KG1 (cell line): ENCODE measurements around the gene ANKRD34C.

Source experiments
- DNase-seq: peaks from one replicate; lab custom pipeline; 2025; lab: John Stamatoyannopoulos, UW

Gene ANKRD34C

DNA sequence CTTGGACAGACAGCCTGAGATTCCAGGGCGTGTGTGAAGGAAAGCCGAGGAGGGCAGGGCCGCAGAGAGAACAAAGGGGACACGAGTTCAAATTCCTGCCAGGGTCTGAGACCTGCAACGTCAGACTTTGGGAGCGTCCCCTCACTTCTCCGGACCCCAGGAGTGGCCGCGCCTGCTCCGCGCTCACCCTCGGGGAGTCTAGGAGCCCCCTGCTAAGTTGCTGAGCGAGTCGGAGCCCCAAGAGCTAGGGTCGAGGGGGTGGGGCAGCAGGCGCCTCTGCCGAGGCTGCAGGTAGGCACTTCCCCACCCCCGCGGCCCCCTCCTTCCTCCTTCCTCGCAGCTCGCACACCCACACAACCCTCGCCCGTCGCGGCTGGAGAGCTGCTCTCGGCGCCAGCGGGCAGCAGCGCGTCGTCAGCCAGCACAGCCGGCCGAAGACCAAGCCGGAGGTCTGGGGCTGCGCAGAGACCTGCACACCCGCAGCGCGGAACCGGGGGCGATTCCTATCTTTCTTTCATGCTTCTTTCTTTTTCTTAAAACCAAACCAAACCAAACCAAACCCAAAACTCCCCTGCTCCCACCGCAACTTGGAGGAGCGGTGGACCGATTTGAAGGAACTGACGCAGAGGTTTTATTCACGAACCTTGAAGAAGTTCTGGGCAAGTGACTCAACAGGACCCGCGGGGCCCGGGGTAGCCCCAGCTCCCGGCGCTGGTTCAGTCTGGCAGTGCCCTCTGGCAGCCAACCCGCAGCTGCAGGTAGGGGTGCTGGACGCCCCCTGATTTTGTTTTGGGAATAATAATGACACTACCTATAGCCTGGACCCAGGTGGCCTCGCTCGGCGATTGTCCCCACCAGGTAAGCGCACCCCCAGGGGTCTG is at the start of gene ANKRD34C:
TSS of gene ANKRD34C (plus strand) at position 352 of the 881 bp plus-strand sequence. CDS start 10,563 bp downstream, outside the sequence.
- DNase-seq, result no peak

DNA sequence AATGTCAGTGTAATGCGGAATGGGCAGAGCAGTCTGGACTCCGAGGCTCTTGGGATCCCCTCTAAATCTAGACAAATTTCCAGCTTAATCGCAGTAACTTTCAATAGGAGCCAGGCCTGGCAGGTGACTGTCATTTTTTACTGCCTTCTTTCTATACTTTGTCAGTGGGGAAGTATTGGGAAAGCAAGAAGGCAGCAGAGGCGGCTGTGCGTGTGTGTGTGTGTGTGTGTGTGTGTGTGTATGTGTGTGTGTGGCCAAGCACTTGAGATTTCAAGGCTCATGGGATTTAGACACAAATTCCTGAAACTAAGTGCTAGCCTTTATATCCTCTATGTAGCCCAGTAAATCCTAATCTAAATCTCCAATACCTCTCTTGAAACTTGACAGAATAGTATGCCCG is 49.3 kb upstream of the ANKRD34C start:
- no peak for DNase-seq

DNA sequence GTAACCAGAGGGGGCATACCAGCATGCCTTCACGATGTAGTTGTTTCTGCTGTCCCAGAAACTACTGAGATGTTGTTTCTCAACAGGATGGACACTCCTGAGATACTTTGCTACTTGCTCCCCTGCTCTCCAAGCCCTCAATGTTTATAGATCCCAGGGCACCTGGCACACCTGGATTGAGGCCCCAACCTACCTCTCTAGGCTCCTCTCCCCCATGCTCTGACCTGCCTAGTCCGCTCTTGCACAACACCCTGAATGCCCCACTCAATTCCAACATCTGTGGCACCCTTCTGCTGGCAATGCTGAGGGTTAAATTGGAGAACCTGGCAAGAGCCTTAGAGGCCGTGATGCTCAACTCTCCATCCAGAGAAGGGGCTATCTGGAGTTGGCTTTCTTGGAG is 42.5 kb upstream of the ANKRD34C start:
- no peak for DNase-seq

DNA sequence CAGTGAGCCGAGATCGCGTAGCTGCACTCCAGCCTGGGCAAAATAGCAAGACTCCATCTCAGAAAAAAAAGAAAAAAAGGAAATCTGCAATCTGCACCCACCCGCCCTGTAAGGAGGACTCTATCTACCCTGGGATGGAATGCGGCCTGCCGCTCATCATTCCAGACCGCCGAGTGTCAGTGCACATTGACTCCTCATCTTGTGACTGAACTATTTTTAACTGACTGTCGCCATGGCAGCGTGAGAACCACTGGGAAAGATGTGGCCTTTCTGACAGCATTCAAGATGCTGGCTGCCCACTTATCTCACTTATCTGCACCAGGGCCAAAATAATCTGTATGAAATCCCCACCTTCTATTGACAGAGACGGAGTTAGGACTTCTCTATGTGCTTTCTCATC is 38.8 kb upstream of the ANKRD34C start:
- DNase-seq, result no peak

DNA sequence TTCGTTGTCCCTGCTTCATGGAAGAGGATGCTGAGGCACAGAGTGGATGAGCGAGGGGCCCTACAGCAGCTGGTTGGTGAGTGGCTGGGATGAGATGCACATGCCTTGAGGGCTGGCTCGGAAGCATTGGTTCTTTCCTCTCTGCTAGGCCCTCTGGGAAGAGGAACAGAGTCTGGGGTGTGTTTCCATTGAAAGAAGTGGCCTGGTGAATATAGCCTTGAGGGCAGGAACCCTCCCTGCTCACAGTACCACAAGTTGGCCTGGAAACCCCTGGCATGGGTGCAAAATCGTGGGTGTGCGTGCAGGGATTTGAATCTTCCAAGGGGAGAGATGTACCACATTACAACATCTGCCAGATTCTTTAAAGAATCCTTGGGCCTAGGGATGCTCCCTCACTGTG is 37.6 kb upstream of the ANKRD34C start:
- DNase-seq, result no peak

DNA sequence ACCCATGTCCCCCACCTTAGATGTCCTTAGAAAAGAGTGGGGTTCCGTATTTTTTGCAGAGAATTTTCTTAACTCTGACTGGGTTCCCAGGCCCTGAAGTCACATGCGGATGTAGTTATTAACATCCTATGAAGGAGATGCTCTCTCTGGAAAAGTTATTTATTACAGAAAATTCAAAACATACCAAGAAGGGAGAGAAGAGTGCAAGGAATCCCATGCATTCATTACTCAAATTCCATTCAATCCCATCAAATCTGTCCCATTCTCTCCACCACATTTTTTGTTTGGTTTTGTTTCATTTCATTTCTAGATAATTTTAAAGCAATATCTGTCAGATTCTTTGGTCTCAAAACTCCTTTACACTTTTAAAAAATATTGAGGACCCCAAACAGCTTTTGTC is 34.3 kb upstream of the ANKRD34C start:
- no peak for DNase-seq

DNA sequence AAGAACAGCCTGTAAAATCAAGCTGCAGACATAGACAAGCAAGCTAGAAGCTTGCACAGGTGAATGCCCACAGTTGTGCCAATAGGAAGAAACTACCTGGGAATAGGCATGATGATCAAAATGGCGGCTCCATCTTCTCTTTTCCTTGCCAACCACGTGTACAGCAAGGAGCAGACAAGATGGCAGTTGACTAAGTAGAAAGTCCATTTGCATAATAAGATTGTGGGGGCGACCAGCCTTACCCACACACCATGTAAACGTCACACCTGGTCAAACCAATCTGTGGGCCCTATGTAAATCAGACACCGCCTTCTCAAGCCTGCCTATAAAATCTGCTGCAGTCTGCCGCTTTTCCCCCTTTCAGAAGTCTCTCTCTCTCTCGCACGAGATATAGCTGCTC is 25.1 kb upstream of the ANKRD34C start:
- DNase-seq, result no peak

DNA sequence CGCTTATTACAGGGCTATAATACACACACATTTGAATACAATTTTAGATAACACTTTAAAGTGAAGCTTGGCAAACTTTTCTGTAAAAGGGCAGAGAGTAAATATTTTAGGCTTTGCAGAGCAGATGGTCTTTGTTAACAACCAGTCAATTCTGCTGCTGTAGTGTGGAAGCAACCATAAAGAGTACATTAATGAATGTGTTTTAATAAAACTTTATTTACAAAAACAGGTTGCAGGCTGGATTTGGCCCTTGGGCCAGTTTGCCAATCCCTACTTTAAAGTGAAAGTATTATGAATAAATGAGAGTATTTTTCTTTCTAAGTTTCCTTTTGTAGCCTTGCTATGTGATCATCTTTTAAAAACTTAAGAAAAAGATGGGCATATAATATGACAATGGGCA is 20.7 kb upstream of the ANKRD34C start:
- no peak for DNase-seq

DNA sequence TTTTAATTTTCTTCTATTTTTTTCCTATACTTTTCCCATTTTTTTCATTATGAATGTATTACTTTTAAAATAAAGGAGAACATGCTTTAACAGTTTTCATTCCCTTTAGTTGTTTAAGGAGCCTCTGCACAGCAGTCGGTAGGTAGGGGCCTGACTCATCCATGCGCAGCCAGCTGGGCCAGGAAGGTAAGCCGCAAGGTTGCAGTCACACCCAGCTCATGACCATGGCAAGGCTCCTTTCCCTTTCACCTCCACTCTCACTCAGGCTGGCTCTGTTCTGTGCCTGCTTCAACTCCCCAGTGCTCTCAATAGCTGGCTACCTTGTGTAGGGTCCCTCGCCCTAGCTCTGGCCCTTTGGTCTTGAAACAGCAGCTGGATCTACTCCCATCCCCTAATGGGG is 17.4 kb upstream of the ANKRD34C start:
- DNase-seq, result no peak

DNA sequence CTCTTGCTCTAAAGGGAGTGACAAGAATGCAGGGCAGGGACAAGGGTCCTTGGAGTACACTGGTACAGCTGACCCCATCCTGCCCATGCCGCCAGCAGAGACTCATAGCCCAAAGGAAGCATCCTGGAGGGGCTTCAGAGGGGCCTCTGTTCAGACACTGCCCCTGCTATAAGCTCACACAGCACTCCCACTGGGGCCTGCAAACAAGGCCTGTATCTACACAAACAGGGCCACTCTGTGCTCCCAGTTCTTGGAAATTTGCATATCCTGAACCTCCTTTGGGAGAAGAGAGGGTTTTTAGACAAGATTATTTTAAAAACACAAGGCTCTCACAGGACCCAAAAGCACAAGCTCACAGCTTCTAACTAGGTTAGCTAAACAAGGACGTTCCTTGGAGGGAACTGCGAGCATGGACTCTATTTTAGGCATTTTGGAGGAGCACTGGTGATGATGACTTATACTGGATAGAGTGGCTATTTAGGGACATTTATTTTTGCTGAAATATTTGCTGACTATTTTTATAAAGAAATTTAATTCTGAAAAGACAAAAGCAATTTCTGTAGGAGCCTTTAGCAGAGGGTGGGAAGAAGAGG is 16.4 kb upstream of the ANKRD34C start:
- no peak for DNase-seq

DNA sequence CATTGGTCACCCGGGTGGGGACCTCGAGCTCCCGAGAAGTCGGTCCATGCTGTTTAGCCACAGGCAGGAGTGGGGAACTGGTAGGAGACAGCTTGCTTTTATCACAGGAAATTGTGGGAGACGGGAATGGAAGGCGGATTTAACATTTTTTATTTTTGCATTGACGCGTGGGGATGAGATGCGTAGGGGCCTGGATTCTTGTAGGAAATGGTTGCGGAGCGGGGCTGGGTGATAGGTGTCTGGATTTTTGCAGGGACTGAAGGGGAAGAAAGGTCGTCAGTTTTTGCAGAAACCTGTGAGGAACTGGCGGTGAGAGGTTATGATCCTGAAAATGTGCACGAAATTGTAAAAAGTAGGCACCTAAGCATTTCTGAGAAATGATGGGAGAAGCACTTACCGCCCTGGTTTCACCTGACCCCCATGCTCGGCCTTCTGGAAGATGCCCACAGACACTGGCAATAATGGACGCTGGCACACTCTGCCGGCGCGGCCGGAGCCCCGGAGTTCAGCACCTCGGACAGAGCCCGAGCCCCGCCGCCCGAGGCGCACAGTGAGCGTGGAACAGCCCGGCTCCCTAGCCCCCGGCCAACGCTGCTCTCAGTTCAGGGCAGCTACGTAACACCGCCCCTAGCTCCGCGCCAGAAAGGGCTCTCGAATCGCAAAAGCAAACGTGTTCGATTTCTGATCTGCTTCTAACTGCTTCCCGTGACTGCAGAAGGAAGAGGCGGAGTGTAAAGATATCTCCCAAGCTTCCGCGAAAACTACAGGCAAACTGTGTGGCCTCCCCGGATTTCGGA is 928 bp downstream of the ANKRD34C start:
- no peak for DNase-seq

DNA sequence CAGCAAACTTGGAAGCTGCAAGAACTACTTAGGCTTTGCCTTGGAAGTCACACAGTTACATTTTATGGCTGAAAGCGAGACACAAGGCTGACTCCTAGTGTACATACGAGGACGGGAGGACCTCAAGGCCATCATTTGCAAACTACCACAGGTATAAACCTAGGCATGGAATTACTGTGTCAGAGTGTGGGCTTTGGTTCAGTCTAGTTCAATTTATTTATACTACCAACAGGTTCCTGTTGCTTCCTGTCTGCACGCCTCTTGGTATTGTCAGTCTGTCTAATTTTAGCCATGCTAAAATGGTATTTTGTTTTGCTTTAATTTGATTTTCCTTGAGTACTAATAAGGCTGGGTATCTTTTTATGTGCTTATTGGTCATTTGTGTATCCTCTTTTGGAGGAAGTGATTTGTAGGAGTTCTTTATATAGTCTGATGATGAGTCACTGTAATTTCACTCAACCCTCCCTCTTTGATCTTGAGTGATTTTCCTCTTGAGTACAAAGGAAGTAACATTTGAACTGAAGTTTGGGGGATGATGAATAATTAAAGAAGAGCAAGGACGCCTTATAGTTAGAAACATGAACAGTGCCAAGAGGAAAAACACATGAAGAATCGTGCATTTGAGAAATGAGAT is 8.2 kb downstream of the ANKRD34C start:
- DNase-seq, result no peak

DNA sequence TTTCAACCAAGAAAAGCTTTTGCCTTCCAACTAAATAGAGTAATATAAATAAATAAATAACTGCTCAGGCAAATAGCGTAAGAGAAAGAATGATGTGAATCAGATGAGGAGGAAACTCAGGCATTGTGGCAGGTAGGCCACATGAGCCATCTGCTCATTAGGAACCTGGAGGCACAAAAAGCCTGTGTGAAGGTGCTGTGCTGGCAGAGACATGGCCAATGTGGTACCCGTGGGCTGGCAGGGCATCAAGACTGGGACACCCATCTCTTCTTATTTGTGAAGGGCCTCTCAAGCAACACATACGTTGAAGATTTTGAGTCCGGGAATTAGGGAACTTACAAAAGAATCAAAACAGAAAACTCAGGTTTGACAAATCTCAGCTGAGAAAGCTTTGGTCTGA is 9.5 kb downstream of the ANKRD34C start:
- no peak for DNase-seq

DNA sequence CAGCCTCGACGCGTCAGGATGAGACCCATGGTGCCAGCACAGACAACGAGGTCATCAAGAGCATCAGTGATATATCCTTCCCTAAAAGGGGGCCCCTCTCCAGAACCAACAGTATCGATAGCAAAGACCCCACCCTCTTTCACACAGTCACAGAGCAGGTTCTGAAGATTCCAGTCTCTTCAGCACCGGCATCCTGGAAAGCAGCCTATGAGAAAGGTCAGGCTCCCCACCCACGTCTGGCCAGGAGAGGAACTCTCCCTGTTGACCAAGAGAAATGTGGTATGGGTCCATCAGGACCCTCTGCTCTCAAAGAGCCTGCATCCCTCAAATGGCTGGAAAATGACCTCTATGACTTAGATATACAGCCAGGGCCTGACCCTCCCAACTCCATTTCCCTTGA is 11.6 kb downstream of the ANKRD34C start:
- DNase-seq, result no peak

DNA sequence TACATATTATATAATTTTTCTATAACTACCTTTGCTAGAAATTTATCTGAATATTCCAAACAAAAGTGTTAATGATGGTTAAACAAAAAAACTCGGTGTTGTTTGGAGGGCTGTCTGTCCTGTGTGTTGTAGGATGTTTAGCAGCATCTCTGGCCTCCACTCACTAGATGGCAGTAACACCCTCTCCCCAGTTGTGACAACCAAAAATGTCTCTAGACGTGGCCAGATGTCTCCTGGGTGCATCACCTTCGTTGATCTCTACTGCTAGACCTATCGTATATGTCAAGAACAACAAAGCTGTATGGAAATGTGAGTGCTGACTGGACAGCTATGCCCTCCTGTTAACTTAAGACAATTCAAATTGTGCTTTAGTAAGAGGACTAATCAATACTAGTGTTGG is 14.1 kb downstream of the ANKRD34C start:
- DNase-seq, result no peak

DNA sequence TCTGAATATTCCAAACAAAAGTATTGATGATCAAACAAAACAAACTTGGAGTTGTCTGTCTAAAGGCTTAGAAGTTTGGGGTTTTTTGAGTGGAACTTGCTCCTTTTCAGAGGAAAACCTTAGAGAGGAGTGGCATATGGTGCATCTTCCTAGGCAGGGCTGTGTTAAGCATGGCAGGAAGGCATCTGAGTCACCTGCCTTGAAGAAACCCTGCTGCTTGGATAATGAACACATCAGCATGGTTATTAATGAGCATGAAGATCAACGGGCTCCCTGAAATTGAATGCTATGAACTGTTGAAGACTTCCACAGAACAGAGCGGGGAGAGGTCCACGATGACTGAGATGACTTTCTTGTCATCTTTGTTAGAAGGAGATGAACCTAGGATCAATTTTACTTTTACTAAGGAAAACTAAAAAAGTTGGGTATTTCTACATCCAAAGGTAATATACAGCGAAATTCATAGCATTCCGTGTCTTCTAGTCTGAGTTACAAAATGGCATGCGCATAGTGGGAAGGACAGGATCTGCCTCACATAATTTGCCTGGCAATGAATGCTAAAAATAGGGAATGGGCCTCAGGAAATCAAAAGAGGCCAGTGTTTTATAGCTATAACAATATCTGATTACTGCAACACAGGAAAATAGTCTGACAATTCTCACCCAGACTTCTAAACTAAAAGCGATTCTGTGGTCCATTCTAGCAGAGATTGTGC is 16.8 kb downstream of the ANKRD34C start:
- DNase-seq, result no peak

DNA sequence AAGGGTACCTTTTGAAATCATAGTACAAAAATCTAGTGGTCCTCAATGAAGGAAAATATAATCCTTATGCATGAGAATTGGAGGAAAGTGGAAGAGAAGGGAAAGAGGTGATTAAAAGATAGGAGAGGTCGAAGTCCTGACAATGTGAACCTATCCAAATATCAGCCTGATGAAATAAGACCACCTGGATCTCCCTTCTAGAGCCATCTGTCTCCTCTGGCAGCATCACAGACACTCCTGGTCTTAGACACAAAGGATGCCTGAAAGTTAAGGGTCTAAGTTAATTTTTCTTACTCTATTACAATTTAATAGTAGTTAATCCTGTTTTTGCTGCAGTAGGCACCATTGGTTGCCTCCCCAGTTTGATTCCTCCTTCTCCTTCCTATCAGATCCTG is 17.3 kb downstream of the ANKRD34C start:
- DNase-seq, result no peak

DNA sequence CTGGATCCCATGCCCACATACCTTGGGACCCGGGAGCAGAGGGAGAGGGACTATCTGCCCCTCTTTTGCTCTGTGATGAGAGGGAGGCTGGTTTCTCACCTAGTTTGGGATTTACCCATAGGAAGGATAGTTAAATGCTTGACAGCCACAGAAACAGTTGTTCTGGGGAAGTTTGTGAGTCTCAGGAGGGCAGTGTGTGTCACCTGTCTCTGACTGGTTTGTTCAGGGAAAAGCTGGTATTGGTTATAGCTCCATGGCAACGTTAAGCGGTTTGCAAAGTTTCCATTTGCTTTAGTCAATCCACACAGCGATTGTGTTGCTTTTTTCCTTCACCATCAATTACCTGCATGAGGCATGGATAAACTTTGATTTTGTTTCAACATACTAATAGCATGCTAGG is 24.7 kb downstream of the ANKRD34C start:
- no peak for DNase-seq

DNA sequence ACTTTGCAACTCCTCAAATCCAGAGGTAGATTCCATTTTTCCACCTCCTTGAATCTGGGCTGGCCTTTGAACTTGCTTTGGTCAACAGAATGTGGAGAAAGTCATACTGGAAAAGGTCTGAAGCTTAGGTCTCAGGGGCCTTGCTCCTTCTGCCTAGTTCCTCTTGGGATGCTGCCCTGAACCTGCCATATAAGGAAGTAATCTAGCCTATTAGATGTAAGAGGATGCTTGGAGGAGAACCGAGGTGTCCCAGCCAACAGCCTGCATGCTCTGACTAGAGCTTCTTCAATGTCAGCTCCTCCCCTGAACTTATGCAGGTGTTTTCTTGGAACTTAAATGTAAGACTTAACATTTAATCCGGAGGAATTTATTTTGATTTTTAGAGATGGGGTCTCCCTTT is 26.4 kb downstream of the ANKRD34C start:
- no peak for DNase-seq

DNA sequence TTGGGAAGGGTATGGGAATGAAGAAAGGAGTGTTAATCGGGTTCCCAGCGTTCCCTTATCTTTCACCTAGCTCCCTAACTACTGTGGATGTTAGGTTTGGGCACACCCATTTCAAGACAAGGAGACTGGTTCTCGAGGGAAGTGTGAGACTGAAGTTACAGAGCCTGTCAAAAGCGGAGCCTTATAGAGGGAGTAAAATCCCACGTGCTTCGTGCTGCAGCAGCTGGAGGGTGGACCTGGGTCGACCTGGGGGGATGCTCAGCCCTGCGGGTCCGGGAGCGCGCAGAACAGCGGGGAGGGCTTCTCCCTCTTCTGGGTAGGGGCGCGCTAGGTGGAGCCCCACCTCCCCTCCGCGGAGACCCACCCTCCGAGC is 28.1 kb downstream of the ANKRD34C start:
- no peak for DNase-seq

DNA sequence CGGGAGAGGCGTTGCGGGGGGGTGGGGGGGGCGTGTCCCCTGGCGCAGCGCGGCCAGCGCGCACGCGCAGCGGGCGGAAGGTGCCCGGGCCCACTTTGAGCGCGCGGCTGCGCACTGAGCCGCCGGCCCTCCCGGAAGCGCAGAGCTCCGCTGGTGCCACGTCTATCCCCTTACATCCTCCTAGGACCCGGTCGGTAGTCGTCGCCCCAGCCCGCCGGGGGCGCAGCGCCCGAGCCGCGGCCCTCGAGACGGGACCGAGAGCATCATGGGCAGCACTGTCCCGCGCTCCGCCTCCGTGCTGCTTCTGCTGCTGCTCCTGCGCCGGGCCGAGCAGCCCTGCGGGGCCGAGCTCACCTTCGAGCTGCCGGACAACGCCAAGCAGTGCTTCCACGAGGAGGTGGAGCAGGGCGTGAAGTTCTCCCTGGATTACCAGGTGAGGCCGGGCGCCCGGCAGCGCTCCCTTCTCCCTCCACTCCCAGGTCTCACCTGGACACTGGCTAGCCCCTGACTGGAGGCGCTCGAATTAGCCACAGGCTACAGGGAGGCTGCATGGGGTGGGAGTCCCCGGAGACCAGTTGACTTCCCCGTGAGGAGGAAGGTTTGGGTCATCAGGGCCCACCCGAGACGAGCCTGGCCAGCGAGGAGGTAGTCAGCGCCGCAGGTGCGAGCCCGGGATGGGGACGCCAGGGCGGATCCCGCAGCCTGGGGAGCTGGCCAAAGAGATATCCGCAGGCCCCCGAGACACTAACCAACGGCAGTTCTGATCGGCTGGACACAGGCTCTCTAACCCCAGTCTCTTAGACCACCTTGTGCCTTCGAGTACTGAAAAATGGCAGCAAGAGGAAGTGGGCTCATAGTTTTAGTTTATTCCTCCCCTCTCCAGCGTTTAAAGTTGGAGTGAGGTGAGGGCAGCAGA is 28.7 kb downstream of the ANKRD34C start, which contains the start of gene TMED3:
TSS of gene TMED3 (plus strand) at position 128 of the 916 bp plus-strand sequence. CDS start at position 266, 138 bp downstream.
- DNase-seq, result peak; percentile 58
